SK-N-SH (cell line): ENCODE results near the gene FOXR1. TPM values are rescaled to one million over a fixed set of nuclear protein-coding genes. Genes with fewer than 3 reads are reported as not detected.

Experiments used
- CTCF ChIA-PET: fragments of 300-600, 350-600 bp; formaldehyde crosslinking; extraction: SDS; loops from one replicate; lab custom pipeline; 2021; lab: Yijun Ruan, JAX
- POLR2A ChIA-PET: fragments of 350-600 bp; sonication (Branson Sonifier 250); formaldehyde crosslinking; extraction: SDS; loops from one replicate; lab custom pipeline; 2020; ENCODE audit warnings: antibody characterized with exemption, inconsistent platforms; lab: Yijun Ruan, JAX
- DNase-seq: peaks from one replicate; pipeline ENCODE4 v3.0.0; 2012
- H2AFZ ChIP-seq: fragments of 200-600 bp; sonication (generic); 2 replicates; pipeline ENCODE4 v1.8.1; 2016; ENCODE audit warnings: antibody characterized with exemption, mild to moderate bottlenecking, low read depth
- H3F3A ChIP-seq: fragments of 200-600 bp; sonication (generic); replicated peaks from 2 replicates; pipeline ENCODE3; 2016; ENCODE audit warnings: antibody characterized with exemption, mild to moderate bottlenecking; ENCODE audit not compliant: insufficient read depth
- H3K27ac ChIP-seq, 2 experiments: fragments of 200-500 bp in 1 of 2; fragments of 200-600 bp in 1 of 2; sonication (Bioruptor generic) in 1 of 2; sonication (generic), shearing (Covaris generic) in 1 of 2; 2 replicates each; pipeline versions ENCODE4 v1.5.1 to v1.6.1; 2014 to 2016; ENCODE audit warnings: low read depth in 2 of 2, inconsistent platforms in 1 of 2, low read length in 1 of 2, mild to moderate bottlenecking in 1 of 2, mixed read lengths in 1 of 2
- H3K27me3 ChIP-seq: fragments of 200-600 bp; sonication (generic), shearing (Covaris generic); 2 replicates; pipeline ENCODE4 v1.6.1; 2016; ENCODE audit warnings: mixed run types; ENCODE audit not compliant: insufficient read depth
- H3K36me3 ChIP-seq, 2 experiments: fragments of 200-500 bp in 1 of 2; fragments of 200-600 bp in 1 of 2; sonication (Bioruptor generic) in 1 of 2; sonication (generic) in 1 of 2; replicated peaks in 1 of 2; 2 replicates each; pipeline versions ENCODE3 to v1.5.1; 2014 to 2016; ENCODE audit warnings: low read length in 1 of 2, mild to moderate bottlenecking in 1 of 2; ENCODE audit not compliant: insufficient read depth in 2 of 2, control insufficient read depth in 1 of 2
- H3K4me1 ChIP-seq, 2 experiments: fragments of 200-500 bp in 1 of 2; fragments of 200-600 bp in 1 of 2; sonication (Bioruptor generic) in 1 of 2; sonication (generic), shearing (Covaris generic) in 1 of 2; 2 replicates each; pipeline versions ENCODE4 v1.5.1 to v1.6.1; 2014 to 2016; ENCODE audit warnings: low read depth in 1 of 2, low read length in 1 of 2, mixed run types in 1 of 2; ENCODE audit not compliant: insufficient read depth in 2 of 2, control insufficient read depth in 1 of 2
- H3K4me2 ChIP-seq: fragments of 200-600 bp; sonication (generic), shearing (Covaris generic); 2 replicates; pipeline ENCODE4 v1.6.1; 2017; ENCODE audit warnings: mixed run types
- H3K4me3 ChIP-seq, 2 experiments: fragments of 200-500 bp in 1 of 2; fragments of 200-600 bp in 1 of 2; sonication (Bioruptor generic) in 1 of 2; sonication (generic), shearing (Covaris generic) in 1 of 2; 2 replicates each; pipeline versions ENCODE4 v1.5.1 to v1.8.1; 2014 to 2016; ENCODE audit warnings: low read depth in 2 of 2, inconsistent platforms in 1 of 2, low read length in 1 of 2, mild to moderate bottlenecking in 1 of 2, mixed read lengths in 1 of 2, moderate library complexity in 1 of 2
- H3K79me2 ChIP-seq: fragments of 200-600 bp; sonication (generic); 2 replicates; pipeline ENCODE4 v1.8.1; 2017; ENCODE audit warnings: mild to moderate bottlenecking; ENCODE audit not compliant: insufficient read depth
- H3K9ac ChIP-seq: fragments of 200-600 bp; sonication (generic); 2 replicates; pipeline ENCODE4 v1.6.1; 2017; ENCODE audit warnings: mixed run types
- H3K9me2 ChIP-seq: fragments of 200-600 bp; sonication (generic); 2 replicates; pipeline ENCODE4 v1.6.1; 2017; ENCODE audit warnings: mixed run types
- H3K9me3 ChIP-seq: fragments of 200-600 bp; sonication (generic); 2 replicates; pipeline ENCODE4 v1.6.1; 2017; ENCODE audit warnings: mixed run types, mild to moderate bottlenecking, moderate library complexity
- H4K20me1 ChIP-seq: fragments of 200-600 bp; sonication (generic); 2 replicates; pipeline ENCODE4 v1.6.1; 2017; ENCODE audit warnings: mild to moderate bottlenecking, mixed run types; ENCODE audit not compliant: insufficient read depth
- CTCF ChIP-seq: fragments of 200-600 bp; sonication (generic); IDR thresholded peaks from 2 replicates; pipeline ENCODE4 v1.6.1; 2017; ENCODE audit warnings: antibody characterized with exemption, mild to moderate bottlenecking, moderate library complexity
- EP300 ChIP-seq, 2 experiments: IDR thresholded peaks; 2 replicates each; pipeline versions ENCODE4 v1.4.0 to v1.6.1; 2012; ENCODE audit warnings: borderline replicate concordance in 1 of 2, low read depth in 1 of 2, low read length in 1 of 2
- FOXM1 ChIP-seq: IDR thresholded peaks from 2 replicates; pipeline ENCODE4 v1.4.0; 2012; ENCODE audit warnings: low read depth, mild to moderate bottlenecking
- GABPA ChIP-seq: IDR thresholded peaks from 2 replicates; pipeline ENCODE4 v1.4.0; 2012; ENCODE audit warnings: low read depth, mild to moderate bottlenecking
- IRF3 ChIP-seq: fragments of 150-350 bp; IDR thresholded peaks from 2 replicates; pipeline ENCODE4 v1.6.1; 2016; ENCODE audit warnings: mild to moderate bottlenecking, low read depth, low read length
- SMC3 ChIP-seq: IDR thresholded peaks from 2 replicates; pipeline ENCODE4 v1.6.1; 2012; ENCODE audit warnings: low read depth, low read length, improper control_type of control experiment
- TEAD4 ChIP-seq: IDR thresholded peaks from 2 replicates; pipeline ENCODE4 v1.4.0; 2012; ENCODE audit warnings: mild to moderate bottlenecking, borderline replicate concordance; ENCODE audit not compliant: insufficient read depth
- WGBS: methylation state at CpG from one replicate; pipeline ENCODE4 v1.1.6; 2017; ENCODE audit warnings: low lambda C conversion rate; 5-methylcytosine and 5-hydroxymethylcytosine counted together
- polyA plus RNA-seq, 3 experiments: library from polyadenylated mRNA; depleted of rRNA; stranded (reverse); fragments of >200 nt; gene quantifications; 2 replicates each; pipeline ENCODE4 v1.2.3, GENCODE V29; 2012
- TF ChIP-seq, protein P1 (sequence below): IDR thresholded peaks from 2 replicates; pipeline ENCODE4 v1.6.1; 2012; ENCODE audit warnings: mild to moderate bottlenecking, low read depth, low read length, moderate library complexity
- TF ChIP-seq, protein P2 (sequence below): IDR thresholded peaks from 2 replicates; pipeline ENCODE4 v1.4.0; 2012; ENCODE audit warnings: low read depth

Gene FOXR1
- polyA plus RNA-seq, 1 of the 3 experiments (the other 2 are of a cell fraction) = not detected

DNA sequence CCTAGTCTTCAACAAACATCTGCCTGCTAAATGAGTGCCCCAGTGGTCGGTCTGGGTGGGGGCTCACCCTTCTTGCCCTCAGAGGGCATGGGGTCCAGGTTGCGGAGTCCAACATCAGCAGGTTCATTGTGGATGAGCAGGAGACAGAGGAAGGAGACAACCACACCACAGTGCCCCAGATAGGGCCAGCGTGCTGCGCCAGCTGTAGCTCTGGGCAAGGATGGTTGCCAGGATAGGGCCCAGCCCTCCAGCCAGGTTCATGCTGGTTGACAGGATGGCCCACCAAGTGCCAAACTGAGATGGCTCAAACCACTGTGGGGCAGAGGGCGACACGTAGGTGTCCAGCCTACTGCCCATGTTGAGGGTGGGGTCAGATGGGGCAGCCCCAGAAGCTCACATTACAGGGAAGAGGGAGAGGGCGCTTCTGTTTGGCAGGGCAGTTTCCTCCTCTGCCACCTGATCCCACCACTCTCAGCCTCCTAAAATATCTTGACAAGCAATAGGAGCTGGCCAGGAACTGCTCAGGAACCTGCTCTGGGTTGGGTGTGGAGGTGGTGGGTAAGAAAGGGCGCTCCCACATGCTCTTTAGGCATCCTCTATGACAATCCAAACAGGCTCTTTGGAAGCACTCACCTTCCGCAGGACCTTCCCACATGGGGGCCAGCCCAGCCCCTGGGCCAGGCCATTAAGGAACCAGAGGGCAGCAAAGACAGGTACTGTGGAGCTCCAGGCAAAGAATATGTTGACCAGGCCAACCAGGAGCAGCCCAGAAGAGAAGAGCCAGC lies 56.2 kb downstream of the FOXR1 start:
- Histone ChIP-seq H3K79me2 (no peaks in the 10 kb centered on the region), H3K36me3 (peaks cover 12 to 34% of the 10 kb centered on the region in 2 experiments), H3K4me2 (no peak overlapping the region), H3K27me3 (no peaks in the 10 kb centered on the region), H3K4me1 (peaks cover 12 to 15% of the 10 kb centered on the region in 2 experiments; a peak in 3 of 4 replicates), H3K9ac (no peak overlapping the region), H3K9me2 (no peaks in the 10 kb centered on the region), H4K20me1 (no peaks in the 10 kb centered on the region), H3K27ac (no peak overlapping the region), H3F3A (peaks cover 12% of the 10 kb centered on the region), H3K4me3 (no peak overlapping the region)
- DNase-seq = no peak
- CTCF ChIA-PET = interaction anchor here (0.7 to 3.0 kb wide), 6 partner anchors 8 to 296 kb away, joined by 3 to 16 read pairs (median 3); partner anchors contain the start of genes RPS25 and TRAPPC4
- 97% methylated on average over 5 of the region's 9 CpGs for WGBS
- no peak for TF ChIP-seq FOXM1
- TF ChIP-seq GABPA = no peak
- no peak for TF ChIP-seq IRF3
- TF ChIP-seq TEAD4 = no peak
- no peak for TF ChIP-seq CTCF
- TF ChIP-seq, protein P1, sequence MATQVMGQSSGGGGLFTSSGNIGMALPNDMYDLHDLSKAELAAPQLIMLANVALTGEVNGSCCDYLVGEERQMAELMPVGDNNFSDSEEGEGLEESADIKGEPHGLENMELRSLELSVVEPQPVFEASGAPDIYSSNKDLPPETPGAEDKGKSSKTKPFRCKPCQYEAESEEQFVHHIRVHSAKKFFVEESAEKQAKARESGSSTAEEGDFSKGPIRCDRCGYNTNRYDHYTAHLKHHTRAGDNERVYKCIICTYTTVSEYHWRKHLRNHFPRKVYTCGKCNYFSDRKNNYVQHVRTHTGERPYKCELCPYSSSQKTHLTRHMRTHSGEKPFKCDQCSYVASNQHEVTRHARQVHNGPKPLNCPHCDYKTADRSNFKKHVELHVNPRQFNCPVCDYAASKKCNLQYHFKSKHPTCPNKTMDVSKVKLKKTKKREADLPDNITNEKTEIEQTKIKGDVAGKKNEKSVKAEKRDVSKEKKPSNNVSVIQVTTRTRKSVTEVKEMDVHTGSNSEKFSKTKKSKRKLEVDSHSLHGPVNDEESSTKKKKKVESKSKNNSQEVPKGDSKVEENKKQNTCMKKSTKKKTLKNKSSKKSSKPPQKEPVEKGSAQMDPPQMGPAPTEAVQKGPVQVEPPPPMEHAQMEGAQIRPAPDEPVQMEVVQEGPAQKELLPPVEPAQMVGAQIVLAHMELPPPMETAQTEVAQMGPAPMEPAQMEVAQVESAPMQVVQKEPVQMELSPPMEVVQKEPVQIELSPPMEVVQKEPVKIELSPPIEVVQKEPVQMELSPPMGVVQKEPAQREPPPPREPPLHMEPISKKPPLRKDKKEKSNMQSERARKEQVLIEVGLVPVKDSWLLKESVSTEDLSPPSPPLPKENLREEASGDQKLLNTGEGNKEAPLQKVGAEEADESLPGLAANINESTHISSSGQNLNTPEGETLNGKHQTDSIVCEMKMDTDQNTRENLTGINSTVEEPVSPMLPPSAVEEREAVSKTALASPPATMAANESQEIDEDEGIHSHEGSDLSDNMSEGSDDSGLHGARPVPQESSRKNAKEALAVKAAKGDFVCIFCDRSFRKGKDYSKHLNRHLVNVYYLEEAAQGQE = no peak
- TF ChIP-seq EP300 (IDR thresholded peaks at IDR 0.05; ENCODE audit: borderline replicate concordance in 1 of 2, low read depth in 1 of 2, low read length in 1 of 2) = no peak
- no peak for TF ChIP-seq SMC3
- TF ChIP-seq, protein P2, sequence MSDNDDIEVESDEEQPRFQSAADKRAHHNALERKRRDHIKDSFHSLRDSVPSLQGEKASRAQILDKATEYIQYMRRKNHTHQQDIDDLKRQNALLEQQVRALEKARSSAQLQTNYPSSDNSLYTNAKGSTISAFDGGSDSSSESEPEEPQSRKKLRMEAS = no peak
- TF ChIP-seq, all 33 proteins: peak for 0
- POLR2A ChIA-PET = no interaction called here
- Histone ChIP-seq H3K9me3 (no peaks in the 10 kb centered on the region), H2AFZ (no peak overlapping the region)
